VCaP (cell line): Measurements from ENCODE around the gene STEAP2.

Source experiments
- H3K27ac ChIP-seq: fragments of 450-650 bp; 2 replicates; pipeline ENCODE4 v1.5.1; 2017
- CTCF ChIP-seq: fragments of 450-650 bp; conservative IDR thresholded peaks from 2 replicates; pipeline ENCODE4 v1.5.1; 2017; ENCODE audit warnings: mild to moderate bottlenecking, moderate library complexity

The STEAP2 gene

GRCh38 chr7:90213521-90213920 is 2.0 kb downstream of the STEAP2 start:
- peak overlapping the region; percentile 100 for H3K27ac ChIP-seq
- TF ChIP-seq CTCF, result no peak

DNA sequence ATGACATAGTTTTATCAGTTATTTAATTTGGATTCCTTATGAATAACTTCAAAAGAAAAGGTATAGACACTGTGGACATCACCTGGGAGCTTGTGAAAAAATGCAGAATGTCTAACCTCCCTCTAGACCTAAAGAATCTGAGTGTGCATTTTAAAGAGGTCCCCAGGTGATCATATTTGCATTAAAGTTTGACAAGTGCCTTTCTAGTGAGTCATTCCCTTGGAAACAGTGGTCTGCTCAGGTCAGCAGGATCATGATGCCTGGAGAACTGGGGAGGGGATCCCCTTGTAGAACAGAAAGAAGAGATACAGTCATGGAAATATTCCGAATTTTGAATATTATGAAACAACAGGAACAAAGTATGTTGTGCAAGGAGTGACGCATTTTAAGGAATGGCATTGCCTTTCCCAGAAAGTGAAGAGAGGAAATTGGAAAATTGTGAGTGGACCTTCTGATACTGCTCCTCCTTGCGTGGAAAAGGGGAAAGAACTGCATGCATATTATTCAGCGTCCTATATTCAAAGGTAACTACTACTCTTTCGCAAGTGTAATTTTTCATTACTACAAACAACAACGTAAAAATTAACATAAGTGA is 4.6 kb downstream of the STEAP2 start:
- H3K27ac ChIP-seq, result peak overlapping the region; percentile 100
- no peak for TF ChIP-seq CTCF

DNA sequence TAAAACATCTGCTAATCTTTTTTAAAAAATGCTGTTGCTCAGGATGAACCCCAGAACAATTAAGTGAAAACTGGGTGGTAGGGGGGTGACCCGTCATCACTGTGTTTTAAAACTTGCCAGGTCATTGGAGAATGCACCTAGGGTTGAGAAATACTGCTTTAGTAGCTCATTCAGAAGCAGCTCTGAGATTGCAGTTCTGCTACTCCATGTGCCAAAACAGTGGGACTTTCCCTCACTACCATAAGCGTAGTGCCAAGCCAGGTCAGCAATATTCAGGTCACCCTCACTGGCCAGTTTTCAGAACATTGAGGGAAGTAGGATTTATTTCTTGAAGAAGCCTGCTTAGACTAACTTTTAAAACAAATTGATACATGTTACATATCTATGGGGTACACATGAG is 5.2 kb downstream of the STEAP2 start:
- no peak for TF ChIP-seq CTCF
- peak overlapping the region; percentile 100 for H3K27ac ChIP-seq

GRCh38 chr7:90222390-90222789 is 10.8 kb downstream of the STEAP2 start:
- TF ChIP-seq CTCF, result no peak
- peak overlapping the region; percentile 100 for H3K27ac ChIP-seq

- peak overlapping the region; percentile 100 for H3K27ac ChIP-seq
Measured at GRCh38 chr7:90222811-90223725, 11.5 kb downstream of the STEAP2 start.

GRCh38 chr7:90224195-90224594 is 12.7 kb downstream of the STEAP2 start:
- no peak for TF ChIP-seq CTCF
- H3K27ac ChIP-seq, result peak overlapping the region; percentile 100

More at GRCh38 chr7:90222811-90223725, 11.5 kb downstream of the STEAP2 start:
- TF ChIP-seq CTCF, result no peak

GRCh38 chr7:90225181-90225580 is 13.6 kb downstream of the STEAP2 start:
- H3K27ac ChIP-seq, result peak overlapping the region; percentile 100

More at GRCh38 chr7:90225181-90225580, 13.6 kb downstream of the STEAP2 start:
- TF ChIP-seq CTCF, result no peak
